Subcutaneous adipose tissue (tissue), 4 donors: ENCODE measurements around the gene PWWP2B. TPM values are rescaled to one million over a fixed set of nuclear protein-coding genes. Genes with fewer than 3 reads are reported as not detected.

ENCODE experiments used
- total RNA-seq, 4 donors: library from RNA; depleted of rRNA; stranded (reverse); fragments of >200 nt; gene quantifications; one replicate each; pipeline ENCODE4 v1.1.0, GENCODE V29; 2016
- TF ChIP-seq, protein P1 (sequence below): fragments of 450-650 bp; IDR thresholded peaks from one replicate; pipeline ENCODE4 v1.5.1; 2016; ENCODE audit warnings: low read depth, mild to moderate bottlenecking, control low read depth, antibody characterized with exemption, moderate library complexity

PWWP2B gene
- total RNA-seq, 4 donors from 2014 or later: 9.0 to 24.9 (median 9.6) TPM

DNA sequence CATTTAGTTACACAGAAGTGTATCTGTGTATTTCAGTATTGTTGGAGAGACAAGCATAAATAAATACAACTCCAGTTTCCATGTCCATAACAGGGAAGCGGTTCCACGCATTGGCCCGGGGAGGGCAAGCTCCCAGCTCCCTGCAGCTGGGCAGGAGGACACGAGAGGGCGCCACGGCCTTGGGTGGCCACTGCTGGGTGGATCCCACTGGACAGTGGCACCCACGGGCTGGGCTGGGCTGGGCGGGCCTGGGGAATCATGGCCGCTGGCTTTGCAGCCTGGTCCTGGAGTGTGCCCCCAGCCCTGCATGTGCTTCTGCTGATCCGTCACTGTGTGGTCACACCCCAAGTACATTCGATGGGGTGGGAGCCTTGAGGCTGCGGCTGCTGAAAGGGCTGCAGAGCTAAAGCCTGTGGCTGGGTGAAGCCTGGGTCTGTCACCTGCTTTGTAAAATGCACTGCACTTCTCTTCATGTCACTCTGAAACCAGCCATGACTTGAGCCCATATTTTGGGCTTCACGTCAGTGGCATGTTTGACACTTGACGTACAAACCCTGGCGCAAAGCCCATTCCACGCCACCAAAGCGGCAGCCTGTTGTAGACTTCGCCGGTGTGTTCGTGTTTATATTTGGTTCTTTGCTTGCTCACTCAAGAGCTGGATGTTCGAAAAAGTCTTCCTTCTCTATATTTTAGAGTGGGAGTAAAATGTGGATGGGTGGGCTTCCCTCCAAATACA is 37.5 kb upstream of the PWWP2B start:
- TF ChIP-seq, protein P1, sequence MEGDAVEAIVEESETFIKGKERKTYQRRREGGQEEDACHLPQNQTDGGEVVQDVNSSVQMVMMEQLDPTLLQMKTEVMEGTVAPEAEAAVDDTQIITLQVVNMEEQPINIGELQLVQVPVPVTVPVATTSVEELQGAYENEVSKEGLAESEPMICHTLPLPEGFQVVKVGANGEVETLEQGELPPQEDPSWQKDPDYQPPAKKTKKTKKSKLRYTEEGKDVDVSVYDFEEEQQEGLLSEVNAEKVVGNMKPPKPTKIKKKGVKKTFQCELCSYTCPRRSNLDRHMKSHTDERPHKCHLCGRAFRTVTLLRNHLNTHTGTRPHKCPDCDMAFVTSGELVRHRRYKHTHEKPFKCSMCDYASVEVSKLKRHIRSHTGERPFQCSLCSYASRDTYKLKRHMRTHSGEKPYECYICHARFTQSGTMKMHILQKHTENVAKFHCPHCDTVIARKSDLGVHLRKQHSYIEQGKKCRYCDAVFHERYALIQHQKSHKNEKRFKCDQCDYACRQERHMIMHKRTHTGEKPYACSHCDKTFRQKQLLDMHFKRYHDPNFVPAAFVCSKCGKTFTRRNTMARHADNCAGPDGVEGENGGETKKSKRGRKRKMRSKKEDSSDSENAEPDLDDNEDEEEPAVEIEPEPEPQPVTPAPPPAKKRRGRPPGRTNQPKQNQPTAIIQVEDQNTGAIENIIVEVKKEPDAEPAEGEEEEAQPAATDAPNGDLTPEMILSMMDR: no peak

DNA sequence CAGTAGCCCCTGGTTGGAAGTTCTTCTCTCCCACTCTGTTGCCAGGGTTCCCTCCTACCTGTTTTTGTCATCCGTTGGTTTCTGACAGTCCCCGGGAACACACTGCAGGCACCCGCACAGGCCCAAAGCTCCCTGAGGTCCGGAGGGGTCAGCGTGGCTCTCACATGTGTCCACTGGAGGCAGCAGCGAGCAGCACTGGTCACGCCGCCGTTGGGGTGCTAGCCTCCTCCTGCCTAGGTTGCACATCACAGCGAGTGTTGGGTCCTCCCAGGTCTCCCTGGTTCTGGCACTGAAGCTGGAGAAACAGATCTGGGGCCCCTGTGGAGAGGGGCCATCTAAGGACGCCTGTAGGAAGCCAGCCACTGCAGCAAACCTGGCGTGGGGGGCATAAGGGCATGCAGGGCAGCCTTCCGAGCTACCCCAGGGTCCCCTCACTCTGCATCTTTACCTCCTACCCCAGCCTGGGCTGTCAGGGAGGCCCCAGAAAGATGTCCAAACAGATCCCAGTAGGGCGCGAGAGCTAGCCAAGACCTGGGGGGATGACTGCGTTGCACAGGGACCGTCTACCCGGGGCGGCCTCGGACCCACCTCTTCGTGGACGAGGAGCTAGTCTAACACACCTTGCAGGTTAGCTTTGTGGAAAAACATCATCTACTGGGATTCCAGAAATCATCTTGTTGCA is 36.1 kb upstream of the PWWP2B start:
- TF ChIP-seq, protein P1: no peak

DNA sequence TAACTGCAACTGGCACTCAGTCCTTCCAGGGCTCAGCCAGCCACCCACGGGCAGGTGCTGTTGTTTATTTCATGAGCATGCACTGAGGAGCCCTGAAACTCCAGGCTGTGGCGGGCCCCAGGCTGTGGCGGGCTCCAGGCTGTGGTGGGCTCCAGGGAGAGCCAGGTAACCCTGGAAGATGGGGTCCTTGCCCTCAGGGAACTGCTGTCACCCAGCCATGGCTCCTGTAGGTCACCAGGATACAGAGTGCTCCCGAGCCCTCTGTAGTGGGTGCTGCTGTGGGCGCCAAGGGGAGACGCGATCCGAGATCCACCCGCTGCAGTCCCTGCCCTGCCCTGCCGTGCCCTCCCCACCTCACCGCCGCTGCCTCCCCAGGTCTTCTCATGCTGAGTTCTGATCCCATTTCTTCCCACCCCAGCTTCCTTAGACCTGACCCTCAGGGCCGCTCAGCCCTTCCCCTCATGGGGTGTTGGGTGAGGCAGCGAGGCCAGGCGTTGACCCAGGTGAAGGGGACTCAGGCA is 35.4 kb upstream of the PWWP2B start:
- TF ChIP-seq, protein P1: no peak

DNA sequence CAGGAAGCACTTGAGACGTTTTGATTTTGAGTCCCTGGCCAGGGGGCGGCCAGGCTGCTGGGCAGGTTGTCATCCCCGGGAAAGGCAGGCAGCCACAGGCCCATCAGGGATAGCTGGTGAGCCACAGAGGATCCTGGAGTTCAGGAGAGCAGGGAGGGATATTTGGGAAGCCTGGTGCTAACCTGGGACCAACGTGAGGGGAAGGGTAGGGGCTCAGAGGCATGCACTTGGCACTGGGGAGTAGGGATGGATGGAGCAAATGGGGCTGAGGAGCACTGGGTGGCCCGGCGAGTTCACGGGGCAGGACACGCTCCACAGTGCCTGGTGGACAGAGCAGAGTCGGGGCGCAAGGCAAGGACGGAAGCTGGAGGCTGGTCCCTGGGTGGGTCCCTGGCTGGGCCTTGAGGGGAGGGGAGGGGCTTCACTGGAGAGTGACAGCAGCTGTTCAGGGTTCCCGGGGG is 34.8 kb upstream of the PWWP2B start:
- TF ChIP-seq, protein P1: no peak

DNA sequence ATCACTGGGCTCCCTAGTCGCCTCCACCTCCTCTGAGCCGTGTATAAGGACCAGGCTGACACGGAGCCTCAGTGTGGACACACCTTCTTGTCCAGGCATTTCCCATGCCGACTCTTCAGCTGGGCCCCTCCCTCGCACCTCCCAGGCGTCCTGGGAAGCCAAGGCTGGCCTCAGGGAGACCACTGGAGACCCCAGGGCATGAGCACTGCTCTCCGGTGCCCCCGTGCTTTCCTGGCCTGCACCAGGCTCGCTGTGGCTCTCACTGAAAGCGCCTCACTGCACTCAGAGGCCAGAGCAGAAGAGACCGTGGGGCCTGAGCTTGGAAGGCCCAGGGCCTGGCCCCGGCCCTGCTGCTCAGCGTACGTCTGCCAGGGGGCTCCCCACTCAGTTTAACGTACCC is 33.6 kb upstream of the PWWP2B start:
- TF ChIP-seq, protein P1: no peak

DNA sequence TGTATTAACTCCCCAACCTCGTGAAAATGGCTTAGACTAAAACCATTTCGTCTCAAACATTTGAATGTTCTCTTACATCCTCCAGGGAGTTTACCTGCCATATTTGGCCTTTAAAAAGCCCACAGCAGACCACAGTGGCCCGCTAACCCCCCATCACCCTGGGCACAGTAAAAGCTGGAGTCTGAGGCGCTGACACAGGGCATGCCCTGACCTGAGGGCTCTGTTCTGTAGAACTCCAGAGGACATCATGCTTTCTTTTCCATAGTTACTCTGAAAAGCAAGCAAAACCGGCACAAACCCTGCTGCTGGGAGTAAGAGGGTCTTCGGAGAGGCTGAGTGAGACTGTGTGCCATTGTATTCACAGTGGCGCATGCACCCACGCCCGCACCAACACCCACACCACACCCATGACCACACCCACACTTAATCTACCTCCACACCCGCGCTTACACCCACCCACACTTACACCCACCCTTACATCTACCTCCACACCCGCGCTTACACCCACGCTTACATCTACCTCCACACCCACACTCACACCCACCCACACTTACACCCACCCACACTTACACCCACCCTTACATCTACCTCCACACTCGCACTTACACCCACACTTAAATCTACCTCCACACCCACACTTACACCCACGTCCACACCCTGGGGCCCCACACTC is 32.9 kb upstream of the PWWP2B start:
- TF ChIP-seq, protein P1: no peak

DNA sequence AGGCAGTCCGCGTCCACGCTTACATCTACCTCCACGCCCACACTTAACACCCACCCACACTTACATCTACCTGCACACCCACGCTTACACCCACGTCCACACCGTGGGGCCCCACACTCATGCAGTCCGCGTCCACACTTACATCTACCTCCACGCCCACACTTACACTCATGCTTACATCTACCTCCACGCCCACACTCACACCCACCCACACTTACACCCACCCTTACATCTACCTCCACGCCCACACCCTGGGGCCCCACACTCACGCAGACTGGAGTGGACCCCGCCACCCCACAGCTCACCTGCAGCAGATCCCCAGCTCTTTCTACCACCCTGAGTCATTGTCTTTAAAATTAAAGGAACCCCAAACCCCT is 32.4 kb upstream of the PWWP2B start:
- TF ChIP-seq, protein P1: no peak
